GM13976 (cell line): ENCODE data around the gene HPN.

ENCODE experiments used
- DNase-seq: peaks from one replicate; pipeline ENCODE4 v3.0.0; 2012; ENCODE audit warnings: low spot score
- CTCF ChIP-seq: IDR thresholded peaks from 2 replicates; pipeline ENCODE4 v1.5.1; 2012; ENCODE audit warnings: borderline replicate concordance, mild to moderate bottlenecking; ENCODE audit not compliant: insufficient read depth; ENCODE audit errors: extremely low read depth, missing control alignments, control extremely low read depth
- in situ Hi-C: fragments of 300-500 bp; cut with MboI; formaldehyde crosslinking; loops from one replicate; pipeline ENCODE4 v1.12.0; 2022; ENCODE audit warnings: low sequenced_read_pairs, mixed read lengths, inconsistent platforms; ENCODE audit not compliant: unreplicated experiment

HPN gene

GRCh38 chr19:35073941-35074340 lies 32.4 kb downstream of the HPN start:
- in situ Hi-C loops: no loop called here
- DNase-seq: no peak
- no peak for TF ChIP-seq CTCF

GRCh38 chr19:35074426-35075201 lies 33.1 kb downstream of the HPN start:
- no peak for TF ChIP-seq CTCF
- in situ Hi-C loops: no loop called here
- no peak for DNase-seq

- DNase-seq: no peak
- no peak for TF ChIP-seq CTCF
- in situ Hi-C loops: no loop called here
These were observed 33.9 kb downstream of the HPN start for GRCh38 chr19:35075202-35076025.

- in situ Hi-C loops: no loop called here
- DNase-seq: no peak
- TF ChIP-seq CTCF: no peak
These were observed 34.5 kb downstream of the HPN start for GRCh38 chr19:35076026-35076370.

GRCh38 chr19:35076657-35077056 lies 35.1 kb downstream of the HPN start:
- in situ Hi-C loops: no loop called here
- no peak for TF ChIP-seq CTCF
- DNase-seq: no peak

- in situ Hi-C loops: no loop called here
- no peak for DNase-seq
- no peak for TF ChIP-seq CTCF
These were observed 36.1 kb downstream of the HPN start for GRCh38 chr19:35077411-35078223.
